K562 (cell line): Measurements from ENCODE around the gene ZDHHC3. TPM values are rescaled to one million over a fixed set of nuclear protein-coding genes. Genes with fewer than 3 reads are reported as not detected.

Experiments
- ARNT ChIP-seq, 2 experiments: fragments of 450-650 bp; IDR thresholded peaks; 2 replicates each; pipeline ENCODE4 v1.6.1; 2016; ENCODE audit warnings: mild to moderate bottlenecking in 1 of 2
- C11orf30 ChIP-seq: fragments of 450-650 bp; IDR thresholded peaks from 2 replicates; pipeline ENCODE4 v1.6.1; 2016; ENCODE audit warnings: low read depth, mild to moderate bottlenecking
- GTF2E2 ChIP-seq: fragments of 200-800 bp; sonication (Bioruptor generic); IDR thresholded peaks from 2 replicates; pipeline ENCODE4 v1.6.1; 2016; ENCODE audit warnings: missing genetic modification characterization, missing compliant biosample characterization
- NEUROD1 ChIP-seq: fragments of 150-350 bp; IDR thresholded peaks from 2 replicates; pipeline ENCODE4 v1.6.1; 2014; ENCODE audit warnings: borderline replicate concordance, low read length, low read depth; ENCODE audit not compliant: partially characterized antibody
- NRF1 ChIP-seq, 2 experiments: fragments of 450-650 bp; IDR thresholded peaks in 1 of 2; conservative IDR thresholded peaks in 1 of 2; 2 replicates each; pipeline ENCODE4 v1.6.1; 2014; ENCODE audit warnings: mild to moderate bottlenecking in 2 of 2
- PRMT5 ChIP-seq: sonication (generic); formaldehyde crosslinking; IDR thresholded peaks from 2 replicates; pipeline ENCODE4 v1.5.0; 2020; ENCODE audit warnings: missing genetic modification reagents
- RBM25 ChIP-seq: fragments of 200-400 bp; formaldehyde crosslinking; IDR thresholded peaks from 2 replicates; pipeline ENCODE4 v1.6.1; 2018; ENCODE audit warnings: low read length, low read depth, moderate library complexity; ENCODE audit not compliant: severe bottlenecking
- SIRT6 ChIP-seq: IDR thresholded peaks from one replicate; pipeline ENCODE4 v1.6.1; 2012; ENCODE audit warnings: low read depth, mild to moderate bottlenecking, control low read depth, inconsistent platforms, low read length, moderate library complexity
- SRSF7 ChIP-seq: fragments of 200-400 bp; formaldehyde crosslinking; optimal IDR thresholded peaks from 2 replicates; pipeline ENCODE3; 2017; ENCODE audit warnings: mild to moderate bottlenecking, low read depth, low read length
- TEAD4 ChIP-seq, 2 experiments: sonication (generic) in 1 of 2; formaldehyde crosslinking in 1 of 2; IDR thresholded peaks; 2 replicates each; pipeline versions ENCODE4 v1.6.1 to v1.8.0; 2012 to 2022; ENCODE audit warnings: borderline replicate concordance in 1 of 2, inconsistent platforms in 1 of 2, low read length in 1 of 2, mild to moderate bottlenecking in 1 of 2, missing genetic modification reagents in 1 of 2
- ZBTB5 ChIP-seq: fragments of 450-650 bp; IDR thresholded peaks from 2 replicates; pipeline ENCODE4 v1.6.1; 2017; ENCODE audit warnings: antibody characterized with exemption
- ZFX ChIP-seq: sonication (generic); formaldehyde crosslinking; IDR thresholded peaks from 2 replicates; pipeline ENCODE4 v1.8.0; 2022; ENCODE audit warnings: mild to moderate bottlenecking, missing genetic modification reagents, moderate library complexity
- ZNF511 ChIP-seq: sonication (generic); formaldehyde crosslinking; IDR thresholded peaks from 2 replicates; pipeline ENCODE4 v1.8.0; 2022; ENCODE audit warnings: mild to moderate bottlenecking, missing genetic modification reagents
- ZNF699 ChIP-seq: fragments of 250-450 bp; sonication (Bioruptor Pico); IDR thresholded peaks from 2 replicates; pipeline ENCODE4 v1.8.0; 2021; ENCODE audit warnings: mild to moderate bottlenecking, moderate library complexity; ENCODE audit not compliant: insufficient replicate concordance
- polyA plus RNA-seq, 8 experiments: library from polyadenylated mRNA; depleted of rRNA in 4 of 8; stranded (reverse) in 5 of 8; unstranded in 3 of 8; fragments of >200 nt; fragmentation: Nextera tagmentation in 2 of 8; fragmentation: Illumina TruSeq in 1 of 8; extraction: Ambion mirVana in 2 of 8; extraction: Trizol in 1 of 8; gene quantifications; 2 replicates each; pipeline versions ENCODE4 v1.2.1 to v1.2.3, GENCODE V29; 2011 to 2014; ENCODE audit warnings: inconsistent platforms in 1 of 8, missing spikeins in 1 of 8
- total RNA-seq, 7 experiments: library from RNA; depleted of rRNA in 6 of 7; stranded (reverse); fragments of >200 nt in 6 of 7; fragmentation: Illumina TruSeq in 2 of 7; extraction: Trizol in 2 of 7; gene quantifications; 2 replicates each; pipeline versions ENCODE4 v1.2.1 to v1.2.3, GENCODE V29; 2011 to 2021; ENCODE audit warnings: low replicate concordance in 1 of 7
- TF ChIP-seq, protein P1 (sequence below): fragments of 250-450 bp; sonication (Bioruptor Pico); IDR thresholded peaks from 2 replicates; pipeline ENCODE4 v1.8.0; 2022; ENCODE audit warnings: inconsistent platforms
- TF ChIP-seq, protein P2 (sequence below): fragments of 250-450 bp; sonication (Bioruptor Pico); IDR thresholded peaks from 2 replicates; pipeline ENCODE4 v1.4.0; 2020
- TF ChIP-seq, protein P3 (sequence below): sonication (generic); formaldehyde crosslinking; IDR thresholded peaks from 2 replicates; pipeline ENCODE4 v1.8.1; 2023; ENCODE audit warnings: mild to moderate bottlenecking, missing genetic modification reagents
- TF ChIP-seq, protein P4 (sequence below): fragments of 450-650 bp; formaldehyde crosslinking; IDR thresholded peaks from 2 replicates; pipeline ENCODE4 v1.4.0; 2020; ENCODE audit warnings: mild to moderate bottlenecking, moderate library complexity

ZDHHC3 gene
- total and polyA plus RNA-seq, 9 of the 15 experiments (the other 6 are each of a cell fraction or from before 2014, with no cell fraction given), result 10.3 to 120 (median 67.2) TPM

- TF ChIP-seq, protein P1, sequence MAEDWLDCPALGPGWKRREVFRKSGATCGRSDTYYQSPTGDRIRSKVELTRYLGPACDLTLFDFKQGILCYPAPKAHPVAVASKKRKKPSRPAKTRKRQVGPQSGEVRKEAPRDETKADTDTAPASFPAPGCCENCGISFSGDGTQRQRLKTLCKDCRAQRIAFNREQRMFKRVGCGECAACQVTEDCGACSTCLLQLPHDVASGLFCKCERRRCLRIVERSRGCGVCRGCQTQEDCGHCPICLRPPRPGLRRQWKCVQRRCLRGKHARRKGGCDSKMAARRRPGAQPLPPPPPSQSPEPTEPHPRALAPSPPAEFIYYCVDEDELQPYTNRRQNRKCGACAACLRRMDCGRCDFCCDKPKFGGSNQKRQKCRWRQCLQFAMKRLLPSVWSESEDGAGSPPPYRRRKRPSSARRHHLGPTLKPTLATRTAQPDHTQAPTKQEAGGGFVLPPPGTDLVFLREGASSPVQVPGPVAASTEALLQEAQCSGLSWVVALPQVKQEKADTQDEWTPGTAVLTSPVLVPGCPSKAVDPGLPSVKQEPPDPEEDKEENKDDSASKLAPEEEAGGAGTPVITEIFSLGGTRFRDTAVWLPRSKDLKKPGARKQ (CRISPR knock-in tag), result no peak
- TF ChIP-seq SIRT6 (no peak), SRSF7 (no peak), RBM25 (peak; percentile 23), PRMT5 (CRISPR knock-in tag) (0 out of 2 replicates have a peak, but pooled peaks have one; percentile 55), NRF1 (conservative IDR thresholded peaks at IDR 0.05 in 1 of 2, IDR thresholded peaks at IDR 0.05 in 1 of 2) (peak; percentile 20 to 53; a peak in 3 of 4 replicates), NEUROD1 (peak; percentile 48), ARNT (IDR thresholded peaks at IDR 0.05) (no peak), TEAD4 (IDR thresholded peaks at IDR 0.05; ENCODE audit: low read length) (no peak), TEAD4 (CRISPR knock-in tag; IDR thresholded peaks at IDR 0.05; ENCODE audit: borderline replicate concordance) (no peak), ZFX (peak; percentile 81), ZNF511 (CRISPR knock-in tag) (peak; percentile 62; the same call in 1 of the 2 replicates), ZBTB5 (no peak), C11orf30 (peak; percentile 87), ZNF699 (no peak), GTF2E2 (tag) (peak; percentile 57; the same call in 1 of the 2 replicates)
- TF ChIP-seq, protein P2, sequence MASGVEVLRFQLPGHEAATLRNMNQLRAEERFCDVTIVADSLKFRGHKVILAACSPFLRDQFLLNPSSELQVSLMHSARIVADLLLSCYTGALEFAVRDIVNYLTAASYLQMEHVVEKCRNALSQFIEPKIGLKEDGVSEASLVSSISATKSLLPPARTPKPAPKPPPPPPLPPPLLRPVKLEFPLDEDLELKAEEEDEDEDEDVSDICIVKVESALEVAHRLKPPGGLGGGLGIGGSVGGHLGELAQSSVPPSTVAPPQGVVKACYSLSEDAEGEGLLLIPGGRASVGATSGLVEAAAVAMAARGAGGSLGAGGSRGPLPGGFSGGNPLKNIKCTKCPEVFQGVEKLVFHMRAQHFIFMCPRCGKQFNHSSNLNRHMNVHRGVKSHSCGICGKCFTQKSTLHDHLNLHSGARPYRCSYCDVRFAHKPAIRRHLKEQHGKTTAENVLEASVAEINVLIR (CRISPR knock-in tag), result peak; percentile 87
- TF ChIP-seq, protein P3, sequence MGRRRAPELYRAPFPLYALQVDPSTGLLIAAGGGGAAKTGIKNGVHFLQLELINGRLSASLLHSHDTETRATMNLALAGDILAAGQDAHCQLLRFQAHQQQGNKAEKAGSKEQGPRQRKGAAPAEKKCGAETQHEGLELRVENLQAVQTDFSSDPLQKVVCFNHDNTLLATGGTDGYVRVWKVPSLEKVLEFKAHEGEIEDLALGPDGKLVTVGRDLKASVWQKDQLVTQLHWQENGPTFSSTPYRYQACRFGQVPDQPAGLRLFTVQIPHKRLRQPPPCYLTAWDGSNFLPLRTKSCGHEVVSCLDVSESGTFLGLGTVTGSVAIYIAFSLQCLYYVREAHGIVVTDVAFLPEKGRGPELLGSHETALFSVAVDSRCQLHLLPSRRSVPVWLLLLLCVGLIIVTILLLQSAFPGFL (CRISPR knock-in tag), result 0 out of 2 replicates have a peak, but pooled peaks have one; percentile 23
- TF ChIP-seq, protein P4, sequence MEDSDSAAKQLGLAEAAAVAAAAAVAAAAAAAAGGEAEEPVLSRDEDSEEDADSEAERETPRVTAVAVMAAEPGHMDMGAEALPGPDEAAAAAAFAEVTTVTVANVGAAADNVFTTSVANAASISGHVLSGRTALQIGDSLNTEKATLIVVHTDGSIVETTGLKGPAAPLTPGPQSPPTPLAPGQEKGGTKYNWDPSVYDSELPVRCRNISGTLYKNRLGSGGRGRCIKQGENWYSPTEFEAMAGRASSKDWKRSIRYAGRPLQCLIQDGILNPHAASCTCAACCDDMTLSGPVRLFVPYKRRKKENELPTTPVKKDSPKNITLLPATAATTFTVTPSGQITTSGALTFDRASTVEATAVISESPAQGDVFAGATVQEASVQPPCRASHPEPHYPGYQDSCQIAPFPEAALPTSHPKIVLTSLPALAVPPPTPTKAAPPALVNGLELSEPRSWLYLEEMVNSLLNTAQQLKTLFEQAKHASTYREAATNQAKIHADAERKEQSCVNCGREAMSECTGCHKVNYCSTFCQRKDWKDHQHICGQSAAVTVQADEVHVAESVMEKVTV (CRISPR knock-in tag), result no peak
Observed at GRCh38 chr3:44976002-44976815, at the start of gene ZDHHC3, which contains the start of gene EXOSC7 (continued).
